DND-41 (cell line): ENCODE data around the gene ITGA2B.

Experiments used
- CTCF ChIP-seq: IDR thresholded peaks from 2 replicates; pipeline ENCODE4 v1.5.1; 2012; ENCODE audit warnings: borderline replicate concordance, low read length, moderate library complexity, mild to moderate bottlenecking; ENCODE audit not compliant: poor library complexity, severe bottlenecking; ENCODE audit errors: extremely low read depth
- EZH2 ChIP-seq: IDR thresholded peaks from 3 replicates; pipeline ENCODE4 v1.6.1; 2012; ENCODE audit warnings: borderline replicate concordance, low read depth, mild to moderate bottlenecking, moderate library complexity, low read length, inconsistent platforms; ENCODE audit not compliant: severe bottlenecking

GRCh38 chr17:44378171-44378705 lies 11.2 kb downstream of the ITGA2B start:
- no peak for TF ChIP-seq CTCF
- no peak for TF ChIP-seq EZH2
